Stimulated activated CD4-positive, alpha-beta T cell treated with anti-CD3 and anti-CD28 coated beads, Interleukin-4, amount 100 ng/mL, for 4 hours (primary cell): ENCODE measurements around the gene ISY1.

Source experiments
- DNase-seq, 2 experiments: peaks; one replicate each; pipeline ENCODE4 v3.0.0-alpha.2; 2020

Gene ISY1

GRCh38 chr3:129085165-129085715, 75.6 kb downstream of the ISY1 start:
- no peak for DNase-seq

- no peak for DNase-seq
These were observed 76.4 kb downstream of the ISY1 start for GRCh38 chr3:129084501-129084900.

GRCh38 chr3:129082026-129082425, 78.8 kb downstream of the ISY1 start:
- DNase-seq: no peak

- DNase-seq: no peak
These were observed 79.4 kb downstream of the ISY1 start for GRCh38 chr3:129081503-129081902.

GRCh38 chr3:129078510-129078909, 82.4 kb downstream of the ISY1 start:
- no peak for DNase-seq
